GM12873 (cell line): ENCODE measurements around the gene RNF214.

Experiments used
- TF ChIP-seq, protein P1 (sequence below): IDR thresholded peaks from 2 replicates; pipeline ENCODE4 v1.5.1; 2012; ENCODE audit warnings: low read depth, mild to moderate bottlenecking, moderate library complexity, low read length, control low read depth; ENCODE audit not compliant: insufficient read depth; ENCODE audit errors: missing control alignments

The RNF214 gene

GRCh38 chr11:117218133-117218915 lies 14.1 kb upstream of the RNF214 start:
- TF ChIP-seq, protein P1, sequence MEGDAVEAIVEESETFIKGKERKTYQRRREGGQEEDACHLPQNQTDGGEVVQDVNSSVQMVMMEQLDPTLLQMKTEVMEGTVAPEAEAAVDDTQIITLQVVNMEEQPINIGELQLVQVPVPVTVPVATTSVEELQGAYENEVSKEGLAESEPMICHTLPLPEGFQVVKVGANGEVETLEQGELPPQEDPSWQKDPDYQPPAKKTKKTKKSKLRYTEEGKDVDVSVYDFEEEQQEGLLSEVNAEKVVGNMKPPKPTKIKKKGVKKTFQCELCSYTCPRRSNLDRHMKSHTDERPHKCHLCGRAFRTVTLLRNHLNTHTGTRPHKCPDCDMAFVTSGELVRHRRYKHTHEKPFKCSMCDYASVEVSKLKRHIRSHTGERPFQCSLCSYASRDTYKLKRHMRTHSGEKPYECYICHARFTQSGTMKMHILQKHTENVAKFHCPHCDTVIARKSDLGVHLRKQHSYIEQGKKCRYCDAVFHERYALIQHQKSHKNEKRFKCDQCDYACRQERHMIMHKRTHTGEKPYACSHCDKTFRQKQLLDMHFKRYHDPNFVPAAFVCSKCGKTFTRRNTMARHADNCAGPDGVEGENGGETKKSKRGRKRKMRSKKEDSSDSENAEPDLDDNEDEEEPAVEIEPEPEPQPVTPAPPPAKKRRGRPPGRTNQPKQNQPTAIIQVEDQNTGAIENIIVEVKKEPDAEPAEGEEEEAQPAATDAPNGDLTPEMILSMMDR: no peak

GRCh38 chr11:117219001-117219400 lies 13.5 kb upstream of the RNF214 start:
- TF ChIP-seq, protein P1: no peak

DNA sequence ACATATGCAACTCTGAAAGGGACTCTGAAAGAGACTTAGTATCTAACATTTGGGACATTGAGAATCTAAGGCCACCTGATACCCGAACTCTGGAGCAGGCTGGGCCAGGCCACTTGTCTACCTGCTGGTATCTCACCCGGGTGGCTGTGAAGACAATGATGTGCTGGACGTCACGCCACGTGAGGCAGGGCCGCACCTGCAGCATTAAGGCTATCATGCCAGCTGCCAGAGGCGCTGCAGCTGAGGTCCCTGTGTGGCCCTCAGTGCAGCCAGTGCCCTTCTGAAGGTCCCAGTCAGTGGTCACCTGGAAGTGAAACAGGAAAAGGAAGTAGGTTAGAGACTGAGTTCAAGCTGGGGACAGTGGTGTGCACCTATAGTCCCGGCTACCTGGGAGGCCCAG lies 13.0 kb upstream of the RNF214 start:
- TF ChIP-seq, protein P1: no peak

GRCh38 chr11:117219995-117220394 lies 12.5 kb upstream of the RNF214 start:
- TF ChIP-seq, protein P1: no peak

DNA sequence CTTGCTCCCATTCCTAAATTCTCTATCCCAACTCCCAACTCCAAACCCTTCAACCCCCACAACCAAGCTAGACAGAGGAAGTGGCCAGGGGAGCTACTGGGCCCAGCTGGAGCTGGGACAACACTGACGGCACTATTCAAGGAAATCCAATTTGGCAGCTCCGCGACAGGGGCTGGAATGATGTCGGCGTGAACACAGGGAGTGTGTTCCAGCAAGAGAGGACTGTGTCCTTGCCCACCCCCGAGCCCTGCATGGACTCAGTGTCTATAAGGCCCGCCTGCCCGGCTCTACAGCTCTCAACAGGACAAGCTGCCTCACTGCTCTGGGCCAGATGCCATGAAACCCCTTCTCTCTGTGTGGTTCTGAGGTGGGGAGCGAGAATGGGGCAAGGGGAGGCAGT lies 11.9 kb upstream of the RNF214 start:
- TF ChIP-seq, protein P1: no peak

GRCh38 chr11:117220999-117221774 lies 11.3 kb upstream of the RNF214 start:
- TF ChIP-seq, protein P1: no peak

- TF ChIP-seq, protein P1: no peak
Observed at GRCh38 chr11:117221775-117222517, 10.5 kb upstream of the RNF214 start.
